ENCODE results near the gene DFFB.

GRCh38 chr1:3879099-3879498 lies 21.8 kb downstream of the DFFB start:
- TF ChIP-seq CTCF (IDR thresholded peaks at IDR 0.05; ENCODE audit: insufficient read depth, low read length) = no peak
- TF ChIP-seq POLR2AphosphoS5 (IDR thresholded peaks at IDR 0.05; ENCODE audit: low read depth) = no peak
- no peak for TF ChIP-seq REST (IDR thresholded peaks at IDR 0.05; ENCODE audit: insufficient replicate concordance, low read depth)
- no peak for TF ChIP-seq SPI1 (IDR thresholded peaks at IDR 0.05; ENCODE audit: borderline replicate concordance, low read depth)
